Measurements from ENCODE around the gene EGFL6. TPM values are rescaled to one million over a fixed set of nuclear protein-coding genes. Genes with fewer than 3 reads are reported as not detected.
"Not testable (repeated sequence)": the region's sequence is repeated elsewhere in the genome, so short reads cannot be mapped to it uniquely, and the experiment has no call there.

Gene EGFL6
- polyA plus RNA-seq, 1 of the 3 experiments (the other 2 are of a cell fraction): 0.25 TPM

GRCh38 chrX:13641684-13642083, 72.3 kb downstream of the EGFL6 start:
- CTCF ChIA-PET; H3K4me2 ChIP-seq; H3K9me2 ChIP-seq; H3K27me3 ChIP-seq (ENCODE audit: insufficient read depth); H3K4me3 ChIP-seq (ENCODE audit: low read depth in 2 of 2, low read length in 1 of 2); H3K79me2 ChIP-seq (ENCODE audit: insufficient read depth); POLR2A ChIA-PET; H3K9ac ChIP-seq; H3K4me1 ChIP-seq (ENCODE audit: control insufficient read depth in 1 of 2, insufficient read depth in 2 of 2, low read depth in 1 of 2, low read length in 1 of 2); H2AFZ ChIP-seq (ENCODE audit: low read depth); H3K9me3 ChIP-seq; H3K27ac ChIP-seq (ENCODE audit: low read depth in 2 of 2, low read length in 1 of 2); DNase-seq; H4K20me1 ChIP-seq (ENCODE audit: insufficient read depth); H3K36me3 ChIP-seq (replicated peaks in 1 of 2; ENCODE audit: control insufficient read depth in 1 of 2, insufficient read depth in 2 of 2, low read length in 1 of 2); H3F3A ChIP-seq (replicated peaks; ENCODE audit: insufficient read depth): not testable (repeated sequence)
- 33% methylated on average over 3 of the region's 4 CpGs for WGBS (ENCODE audit: low lambda C conversion rate)

GRCh38 chrX:13645464-13646153, 76.2 kb downstream of the EGFL6 start:
- WGBS (ENCODE audit: low lambda C conversion rate): 42% methylated on average over 9 of the region's 9 CpGs
- Histone ChIP-seq H3K9me3 (no peaks in the 10 kb centered on the region), H3K79me2 (ENCODE audit: insufficient read depth) (no peaks in the 10 kb centered on the region), H3K36me3 (replicated peaks in 1 of 2; ENCODE audit: control insufficient read depth in 1 of 2, insufficient read depth in 2 of 2, low read length in 1 of 2) (no peaks in the 10 kb centered on the region), H3F3A (replicated peaks; ENCODE audit: insufficient read depth) (peaks cover 8% of the 10 kb centered on the region), H3K4me2 (no peak overlapping the region), H3K9me2 (no peaks in the 10 kb centered on the region), H3K9ac (no peak overlapping the region), H3K4me1 (ENCODE audit: control insufficient read depth in 1 of 2, insufficient read depth in 2 of 2, low read depth in 1 of 2, low read length in 1 of 2) (no peaks in the 10 kb centered on the region), H3K4me3 (ENCODE audit: low read depth in 2 of 2, low read length in 1 of 2) (no peak overlapping the region), H3K27me3 (ENCODE audit: insufficient read depth) (no peaks in the 10 kb centered on the region), H2AFZ (ENCODE audit: low read depth) (no peak overlapping the region), H3K27ac (ENCODE audit: low read depth in 2 of 2, low read length in 1 of 2) (no peak overlapping the region), H4K20me1 (ENCODE audit: insufficient read depth) (no peaks in the 10 kb centered on the region)
- CTCF ChIA-PET: interaction anchor here (0.6 to 3.2 kb wide), 19 partner anchors 11 to 697 kb away, joined by 3 to 46 read pairs (median 4); partner anchors contain the start of gene GEMIN8
- POLR2A ChIA-PET: no interaction called here
- DNase-seq: no peak
- TF ChIP-seq RFX5 (IDR thresholded peaks at IDR 0.05; ENCODE audit: low read length): no peak
- TF ChIP-seq REST (IDR thresholded peaks at IDR 0.05; ENCODE audit: low read depth, low read length): no peak
- TF ChIP-seq EZH2phosphoT487 (IDR thresholded peaks at IDR 0.05; ENCODE audit: borderline replicate concordance, low read depth): no peak
- TF ChIP-seq POLR2AphosphoS5 (IDR thresholded peaks at IDR 0.05; ENCODE audit: low read depth, low read length): no peak
- TF ChIP-seq USF2 (IDR thresholded peaks at IDR 0.05; ENCODE audit: borderline replicate concordance, low read depth, low read length): no peak
- no peak for TF ChIP-seq JUND (IDR thresholded peaks at IDR 0.05)
- TF ChIP-seq CHD2 (IDR thresholded peaks at IDR 0.05; ENCODE audit: low read length, partially characterized antibody): no peak
- TF ChIP-seq FOXM1 (IDR thresholded peaks at IDR 0.05; ENCODE audit: low read depth): no peak
- no peak for TF ChIP-seq SIN3A (IDR thresholded peaks at IDR 0.05; ENCODE audit: borderline replicate concordance, low read depth, low read length)
- no peak for TF ChIP-seq USF1 (IDR thresholded peaks at IDR 0.05; ENCODE audit: borderline replicate concordance, low read depth)

Measured in SK-N-SH (cell line).